Neural progenitor cell (in vitro differentiated cells): Measurements from ENCODE around the gene PHLDA2. TPM values are rescaled to one million over a fixed set of nuclear protein-coding genes. Genes with fewer than 3 reads are reported as not detected.

ENCODE experiments used
- DNase-seq: peaks from one replicate; pipeline ENCODE4 v3.0.0-alpha.2; 2016; ENCODE audit warnings: low spot score
- H2AFZ ChIP-seq: fragments of 200-600 bp; sonication (generic); replicated peaks from 2 replicates; pipeline ENCODE4 v1.6.1; 2016; ENCODE audit warnings: antibody characterized with exemption
- H3F3A ChIP-seq: fragments of 200-600 bp; sonication (generic); 2 replicates; pipeline ENCODE4 v1.6.1; 2016; ENCODE audit warnings: antibody characterized with exemption, low read depth
- H3K27ac ChIP-seq: fragments of 200-600 bp; sonication (generic); 2 replicates; pipeline ENCODE4 v1.5.1; 2016; ENCODE audit warnings: mild to moderate bottlenecking
- H3K27me3 ChIP-seq: fragments of 200-600 bp; sonication (generic); 2 replicates; pipeline ENCODE4 v1.6.1; 2016; ENCODE audit warnings: mild to moderate bottlenecking, moderate library complexity
- H3K36me3 ChIP-seq: fragments of 200-600 bp; sonication (generic); 2 replicates; pipeline ENCODE4 v1.5.1; 2016
- H3K4me1 ChIP-seq: fragments of 200-600 bp; sonication (generic); 2 replicates; pipeline ENCODE4 v1.6.1; 2016; ENCODE audit warnings: mixed run types
- H3K4me2 ChIP-seq: fragments of 200-600 bp; sonication (generic); 2 replicates; pipeline ENCODE4 v1.6.1; 2016
- H3K4me3 ChIP-seq: fragments of 200-600 bp; sonication (generic); 2 replicates; pipeline ENCODE4 v1.5.1; 2016
- H3K79me2 ChIP-seq: fragments of 200-600 bp; sonication (generic); 2 replicates; pipeline ENCODE4 v1.6.1; 2016; ENCODE audit warnings: low read depth
- H3K9ac ChIP-seq: fragments of 200-600 bp; sonication (generic); 2 replicates; pipeline ENCODE4 v1.6.1; 2016
- H3K9me3 ChIP-seq: fragments of 200-600 bp; sonication (generic); 2 replicates; pipeline ENCODE4 v1.5.1; 2016; ENCODE audit warnings: low read depth
- H4K20me1 ChIP-seq: fragments of 200-600 bp; sonication (generic); 2 replicates; pipeline ENCODE4 v1.6.1; 2016; ENCODE audit warnings: low read depth
- H3K27ac Mint-ChIP-seq: 3 replicates; pipeline ENCODE4 v1.8.0; 2021; ENCODE audit warnings: mixed read lengths
- H3K27me3 Mint-ChIP-seq: 2 replicates; pipeline ENCODE4 v1.8.0; 2022; ENCODE audit warnings: low read depth, mild to moderate bottlenecking, inconsistent platforms, moderate library complexity, mixed read lengths; ENCODE audit not compliant: insufficient read depth
- H3K36me3 Mint-ChIP-seq: 3 replicates; pipeline ENCODE4 v1.8.0; 2021; ENCODE audit warnings: mixed read lengths
- H3K4me1 Mint-ChIP-seq: 3 replicates; pipeline ENCODE4 v1.8.0; 2021; ENCODE audit warnings: mixed read lengths
- H3K4me3 Mint-ChIP-seq: 3 replicates; pipeline ENCODE4 v1.8.0; 2021; ENCODE audit warnings: mild to moderate bottlenecking, moderate library complexity, mixed read lengths
- H3K9me3 Mint-ChIP-seq: 3 replicates; pipeline ENCODE4 v1.8.0; 2020; ENCODE audit warnings: mixed read lengths
- EZH2 ChIP-seq: fragments of 200-600 bp; sonication (generic); IDR thresholded peaks from 2 replicates; pipeline ENCODE4 v1.6.1; 2017; ENCODE audit warnings: antibody characterized with exemption, mild to moderate bottlenecking, moderate library complexity
- EZH2phosphoT487 ChIP-seq: fragments of 200-600 bp; sonication (generic); IDR thresholded peaks from 2 replicates; pipeline ENCODE4 v1.6.1; 2017; ENCODE audit warnings: antibody characterized with exemption
- total RNA-seq: library from RNA; depleted of rRNA; stranded (reverse); fragments of >200 nt; gene quantifications from 2 replicates; pipeline ENCODE4 v1.2.3, GENCODE V29; 2015; ENCODE audit warnings: low replicate concordance
- TF ChIP-seq, protein P1 (sequence below): fragments of 200-600 bp; sonication (generic); IDR thresholded peaks from 2 replicates; pipeline ENCODE4 v1.5.1; 2017; ENCODE audit warnings: antibody characterized with exemption, mild to moderate bottlenecking

PHLDA2 gene
- total RNA-seq, 1 donor from 2014 or later = not detected

DNA sequence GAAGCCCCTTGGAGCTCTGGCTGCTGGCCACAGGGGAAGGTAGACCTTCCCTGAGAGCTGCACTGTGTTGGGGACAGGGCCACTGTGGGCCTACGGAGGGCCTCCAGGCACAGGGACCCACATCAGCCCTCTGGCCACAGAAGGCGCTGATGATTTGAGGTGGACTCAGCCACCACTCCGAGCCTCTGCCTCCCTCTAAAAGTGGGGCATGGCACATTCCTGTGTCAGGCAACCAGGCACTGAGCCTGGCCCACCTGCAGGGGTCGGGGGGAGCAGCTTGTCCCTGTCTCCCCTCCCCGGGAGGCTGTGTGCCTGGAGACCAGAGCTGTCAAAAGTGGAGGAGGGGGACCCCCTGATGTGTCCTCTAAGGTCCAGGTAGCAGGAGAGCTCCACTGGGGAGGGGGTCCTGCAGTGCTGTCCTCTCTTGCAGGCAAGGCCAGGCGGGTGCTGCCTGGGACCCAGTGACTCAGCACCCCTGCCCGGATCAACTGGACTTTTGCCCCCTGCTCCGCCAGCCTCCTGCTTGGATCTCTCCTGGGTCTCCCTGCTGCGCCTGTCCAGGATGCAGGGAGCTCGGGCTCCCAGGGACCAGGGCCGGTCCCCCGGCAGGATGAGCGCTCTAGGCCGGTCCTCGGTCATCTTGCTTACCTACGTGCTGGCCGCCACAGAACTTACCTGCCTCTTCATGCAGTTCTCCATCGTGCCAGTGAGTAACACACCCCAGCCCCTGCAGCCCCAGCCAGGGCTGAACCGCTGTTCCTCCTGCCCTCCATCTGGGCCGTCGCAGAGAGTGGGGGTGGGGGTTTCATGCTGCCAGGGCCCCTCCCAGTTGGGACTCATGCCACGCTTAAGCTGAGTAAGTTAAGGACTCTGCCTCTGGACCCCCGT, 26.2 kb downstream of the PHLDA2 start:
- Mint-ChIP-seq H3K27ac (no peak overlapping the region), H3K36me3 (no peaks in the 10 kb centered on the region), H3K4me3 (peak overlapping the region; percentile 78), H3K9me3 (peaks cover 4% of the 10 kb centered on the region), H3K27me3 (peaks cover 14% of the 10 kb centered on the region), H3K4me1 (peaks cover 22% of the 10 kb centered on the region)
- no peak overlapping the region for H2AFZ ChIP-seq
- peak overlapping the region; percentile 87 for H3K4me2 ChIP-seq
- peak overlapping the region; percentile 59 for H3K4me3 ChIP-seq
- no peaks in the 10 kb centered on the region for H3F3A ChIP-seq
- peaks cover 13% of the 10 kb centered on the region for H3K27me3 ChIP-seq
- H3K79me2 ChIP-seq = no peaks in the 10 kb centered on the region
- TF ChIP-seq EZH2 (no peak), EZH2phosphoT487 (no peak)
- TF ChIP-seq, protein P1, sequence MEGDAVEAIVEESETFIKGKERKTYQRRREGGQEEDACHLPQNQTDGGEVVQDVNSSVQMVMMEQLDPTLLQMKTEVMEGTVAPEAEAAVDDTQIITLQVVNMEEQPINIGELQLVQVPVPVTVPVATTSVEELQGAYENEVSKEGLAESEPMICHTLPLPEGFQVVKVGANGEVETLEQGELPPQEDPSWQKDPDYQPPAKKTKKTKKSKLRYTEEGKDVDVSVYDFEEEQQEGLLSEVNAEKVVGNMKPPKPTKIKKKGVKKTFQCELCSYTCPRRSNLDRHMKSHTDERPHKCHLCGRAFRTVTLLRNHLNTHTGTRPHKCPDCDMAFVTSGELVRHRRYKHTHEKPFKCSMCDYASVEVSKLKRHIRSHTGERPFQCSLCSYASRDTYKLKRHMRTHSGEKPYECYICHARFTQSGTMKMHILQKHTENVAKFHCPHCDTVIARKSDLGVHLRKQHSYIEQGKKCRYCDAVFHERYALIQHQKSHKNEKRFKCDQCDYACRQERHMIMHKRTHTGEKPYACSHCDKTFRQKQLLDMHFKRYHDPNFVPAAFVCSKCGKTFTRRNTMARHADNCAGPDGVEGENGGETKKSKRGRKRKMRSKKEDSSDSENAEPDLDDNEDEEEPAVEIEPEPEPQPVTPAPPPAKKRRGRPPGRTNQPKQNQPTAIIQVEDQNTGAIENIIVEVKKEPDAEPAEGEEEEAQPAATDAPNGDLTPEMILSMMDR = no peak
- no peaks in the 10 kb centered on the region for H3K9me3 ChIP-seq
- no peaks in the 10 kb centered on the region for H3K36me3 ChIP-seq
- H3K9ac ChIP-seq = no peak overlapping the region
- peak; percentile 29 for DNase-seq
- no peak overlapping the region for H3K27ac ChIP-seq
- no peaks in the 10 kb centered on the region for H4K20me1 ChIP-seq
- H3K4me1 ChIP-seq = peaks cover 8% of the 10 kb centered on the region

DNA sequence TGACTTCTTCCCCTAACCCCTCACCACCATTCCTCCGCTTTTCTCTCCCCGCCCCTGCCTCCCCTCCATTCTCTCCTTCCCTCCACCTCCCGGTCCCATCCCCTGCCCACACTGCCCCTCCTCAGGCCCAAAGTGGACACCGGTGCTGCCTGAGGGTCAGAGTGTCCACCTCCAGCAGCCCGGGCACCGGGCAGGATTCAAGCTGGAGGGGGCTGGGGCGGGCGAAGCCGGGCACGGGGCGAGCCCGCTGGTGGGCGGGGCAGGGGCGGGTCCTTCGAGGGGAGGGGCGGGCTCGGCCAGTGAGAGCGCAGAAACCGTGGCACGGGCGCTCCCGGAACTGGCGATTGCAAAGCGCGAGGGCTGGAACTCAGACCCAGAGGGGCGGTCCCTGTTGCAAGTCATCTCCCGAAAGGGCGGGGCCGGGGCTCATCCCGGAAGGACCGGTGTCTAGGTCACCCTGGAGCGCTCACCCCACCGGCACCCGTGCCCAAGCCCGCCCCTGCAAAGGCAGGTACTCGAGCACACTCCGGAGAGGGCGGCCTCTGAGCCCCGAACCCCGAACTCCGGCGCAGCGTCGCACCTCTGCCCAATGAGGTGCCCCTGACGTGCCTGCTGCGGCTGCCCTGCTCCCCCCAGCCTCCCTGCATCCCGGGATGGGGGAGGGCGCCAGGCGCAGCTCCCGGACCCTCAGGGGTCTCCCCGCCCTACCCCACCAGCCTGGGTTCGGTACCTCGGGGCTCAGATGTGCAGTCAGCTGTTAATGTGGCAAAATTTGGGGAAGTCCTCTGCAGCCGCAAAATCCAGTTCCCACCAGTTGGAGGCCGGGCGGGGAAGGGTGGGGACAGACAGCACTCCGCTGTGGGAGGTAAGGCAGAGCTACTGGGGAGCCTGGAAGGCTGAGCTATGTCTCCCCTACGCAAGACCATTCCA, 27.1 kb downstream of the PHLDA2 start:
- no peak overlapping the region for H3K27ac ChIP-seq
- peak; percentile 94 for DNase-seq
- H3K4me2 ChIP-seq = peak overlapping the region; percentile 87
- TF ChIP-seq, protein P1 = no peak
- H3K4me3 Mint-ChIP-seq = peak overlapping the region; percentile 79
- no peaks in the 10 kb centered on the region for H3K36me3 ChIP-seq
- H4K20me1 ChIP-seq = no peaks in the 10 kb centered on the region
- no peaks in the 10 kb centered on the region for H3K36me3 Mint-ChIP-seq
- H3K27me3 Mint-ChIP-seq = peaks cover 17% of the 10 kb centered on the region
- H3K9ac ChIP-seq = no peak overlapping the region
- peaks cover 13% of the 10 kb centered on the region for H3K27me3 ChIP-seq
- no peaks in the 10 kb centered on the region for H3K9me3 ChIP-seq
- H3K79me2 ChIP-seq = no peaks in the 10 kb centered on the region
- H2AFZ ChIP-seq = peak overlapping the region; percentile 67
- peaks cover 4% of the 10 kb centered on the region for H3K9me3 Mint-ChIP-seq
- no peaks in the 10 kb centered on the region for H3F3A ChIP-seq
- H3K4me1 Mint-ChIP-seq = peaks cover 22% of the 10 kb centered on the region
- H3K27ac Mint-ChIP-seq = no peak overlapping the region
- peak overlapping the region; percentile 59 for H3K4me3 ChIP-seq
- H3K4me1 ChIP-seq = peaks cover 8% of the 10 kb centered on the region

DNA sequence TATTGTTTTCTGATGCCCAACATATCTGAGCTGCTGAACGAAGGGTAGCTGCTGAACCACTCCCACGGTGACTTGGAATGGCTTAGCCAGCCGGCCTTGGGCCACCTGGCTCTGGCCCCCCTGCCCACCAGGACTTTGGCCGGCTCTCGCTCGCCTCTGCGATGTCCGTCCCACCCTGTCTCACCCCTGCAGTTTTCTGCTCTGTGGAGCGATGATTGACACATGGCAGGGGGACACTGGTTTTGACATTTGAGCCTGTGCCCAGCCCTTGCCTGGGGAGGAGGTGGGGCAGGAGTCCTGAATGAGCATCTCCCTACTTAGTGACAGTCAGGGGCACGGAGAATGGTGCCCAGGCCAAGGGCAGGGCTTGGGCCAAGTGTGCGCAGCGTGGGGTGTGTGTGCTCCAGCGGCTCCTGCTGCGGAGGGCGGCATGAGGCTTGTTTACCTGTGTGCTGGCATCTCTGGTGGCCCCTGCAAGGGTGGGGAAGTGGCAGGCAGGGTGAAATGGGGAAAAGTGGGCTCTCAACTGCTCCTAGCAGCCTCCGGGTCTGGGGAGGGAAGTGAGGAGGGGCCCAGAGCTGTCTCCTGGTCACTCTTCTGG, 27.9 kb downstream of the PHLDA2 start:
- Histone ChIP-seq H3K9ac (no peak overlapping the region), H3K4me2 (peak overlapping the region; percentile 87), H3K4me3 (peak overlapping the region; percentile 59), H3K79me2 (no peaks in the 10 kb centered on the region), H3K9me3 (no peaks in the 10 kb centered on the region), H3K36me3 (no peaks in the 10 kb centered on the region), H2AFZ (peak overlapping the region; percentile 65), H3K4me1 (peaks cover 8% of the 10 kb centered on the region), H3F3A (no peaks in the 10 kb centered on the region), H3K27me3 (peaks cover 13% of the 10 kb centered on the region), H3K27ac (no peak overlapping the region), H4K20me1 (no peaks in the 10 kb centered on the region)
- H3K27me3 Mint-ChIP-seq = peaks cover 17% of the 10 kb centered on the region
- H3K36me3 Mint-ChIP-seq = no peaks in the 10 kb centered on the region
- peak overlapping the region; percentile 68 for H3K4me3 Mint-ChIP-seq
- peaks cover under 1% of the 10 kb centered on the region for H3K9me3 Mint-ChIP-seq
- H3K4me1 Mint-ChIP-seq = peaks cover 22% of the 10 kb centered on the region
- H3K27ac Mint-ChIP-seq = no peak overlapping the region
- DNase-seq = no peak
- no peak for TF ChIP-seq EZH2
- TF ChIP-seq EZH2phosphoT487 = no peak
- TF ChIP-seq, protein P1 = no peak
